K562 (cell line): Measurements from ENCODE around the gene RGPD8. TPM values are rescaled to one million over a fixed set of nuclear protein-coding genes. Genes with fewer than 3 reads are reported as not detected.

ENCODE experiments used
- BACH1 ChIP-seq: fragments of 200-800 bp; sonication (Bioruptor generic); IDR thresholded peaks from 2 replicates; pipeline ENCODE4 v1.6.1; 2016; ENCODE audit warnings: missing genetic modification characterization, missing compliant biosample characterization
- CHCHD3 ChIP-seq: fragments of 250-450 bp; sonication (Bioruptor Pico); IDR thresholded peaks from 2 replicates; pipeline ENCODE4 v2.1.2; 2022; ENCODE audit warnings: mild to moderate bottlenecking
- GATAD2B ChIP-seq: fragments of 450-650 bp; IDR thresholded peaks from 2 replicates; pipeline ENCODE4 v1.6.1; 2017; ENCODE audit warnings: mild to moderate bottlenecking, borderline replicate concordance
- GTF2F1 ChIP-seq: IDR thresholded peaks from 2 replicates; pipeline ENCODE4 v1.6.1; 2011; ENCODE audit warnings: low read depth, low read length, improper control_type of control experiment
- HDAC2 ChIP-seq: fragments of 450-650 bp; IDR thresholded peaks from 2 replicates; pipeline ENCODE4 v1.6.1; 2016; ENCODE audit warnings: mild to moderate bottlenecking
- HNRNPK ChIP-seq: fragments of 200-400 bp; formaldehyde crosslinking; IDR thresholded peaks from one replicate; pipeline ENCODE4 v1.6.1; 2018; ENCODE audit warnings: mild to moderate bottlenecking, low read depth, low read length; ENCODE audit not compliant: poor library complexity, severe bottlenecking
- MTA2 ChIP-seq: fragments of 450-650 bp; IDR thresholded peaks from 2 replicates; pipeline ENCODE4 v1.6.1; 2016; ENCODE audit warnings: low read depth
- OTX1 ChIP-seq: fragments of 450-650 bp; formaldehyde crosslinking; IDR thresholded peaks from 2 replicates; pipeline ENCODE4 v1.4.0; 2022; ENCODE audit warnings: mild to moderate bottlenecking
- RAD51 ChIP-seq: fragments of 450-650 bp; IDR thresholded peaks from 2 replicates; pipeline ENCODE4 v1.7.1; 2016; ENCODE audit warnings: low read depth, mild to moderate bottlenecking, borderline replicate concordance
- RB1 ChIP-seq: fragments of 450-650 bp; IDR thresholded peaks from 2 replicates; pipeline ENCODE4 v1.6.1; 2017; ENCODE audit warnings: low read depth, mild to moderate bottlenecking
- SMARCB1 ChIP-seq: IDR thresholded peaks from 2 replicates; pipeline ENCODE4 v1.6.1; 2011; ENCODE audit warnings: improper control_type of control experiment, low read depth; ENCODE audit not compliant: insufficient read length
- SMARCC2 ChIP-seq: fragments of 450-650 bp; IDR thresholded peaks from 2 replicates; pipeline ENCODE4 v1.6.1; 2017; ENCODE audit warnings: antibody characterized with exemption, moderate library complexity, mild to moderate bottlenecking, low read depth
- SP2 ChIP-seq: IDR thresholded peaks from 2 replicates; pipeline ENCODE4 v1.6.1; 2011; ENCODE audit warnings: mild to moderate bottlenecking, low read depth, low read length, moderate library complexity; ENCODE audit not compliant: poor library complexity, severe bottlenecking; ENCODE audit errors: extremely low read depth
- TBL1XR1 ChIP-seq, 2 experiments: IDR thresholded peaks; 2 replicates each; pipeline ENCODE4 v1.6.1; 2012; ENCODE audit warnings: improper control_type of control experiment in 2 of 2, low read length in 2 of 2, mild to moderate bottlenecking in 1 of 2
- TRIM24 ChIP-seq, 2 experiments: fragments of 450-650 bp; IDR thresholded peaks; 2 replicates each; pipeline ENCODE4 v1.6.1; 2016
- ZBTB7A ChIP-seq: IDR thresholded peaks from 2 replicates; pipeline ENCODE4 v1.6.1; 2011; ENCODE audit warnings: low read depth, mild to moderate bottlenecking, low read length, moderate library complexity, borderline replicate concordance; ENCODE audit not compliant: control insufficient read depth
- ZNF146 ChIP-seq: IDR thresholded peaks from one replicate; pipeline ENCODE4 v1.6.1; 2018; ENCODE audit warnings: missing compliant biosample characterization; ENCODE audit not compliant: unreplicated experiment
- ZNF174 ChIP-seq: fragments of 250-450 bp; sonication (Bioruptor Pico); IDR thresholded peaks from 2 replicates; pipeline ENCODE4 v1.4.0; 2020; ENCODE audit warnings: mild to moderate bottlenecking
- ZNF197 ChIP-seq: fragments of 200-800 bp; sonication (Bioruptor generic); IDR thresholded peaks from 2 replicates; pipeline ENCODE4 v1.6.1; 2016; ENCODE audit warnings: low read depth, missing genetic modification characterization, missing compliant biosample characterization
- ZNF561 ChIP-seq: fragments of 450-650 bp; formaldehyde crosslinking; conservative IDR thresholded peaks from 2 replicates; pipeline ENCODE4 v1.4.0; 2020; ENCODE audit warnings: mild to moderate bottlenecking, moderate library complexity
- polyA plus RNA-seq, 8 experiments: library from polyadenylated mRNA; depleted of rRNA in 4 of 8; stranded (reverse) in 5 of 8; unstranded in 3 of 8; fragments of >200 nt; fragmentation: Nextera tagmentation in 2 of 8; fragmentation: Illumina TruSeq in 1 of 8; extraction: Ambion mirVana in 2 of 8; extraction: Trizol in 1 of 8; gene quantifications; 2 replicates each; pipeline versions ENCODE4 v1.2.1 to v1.2.3, GENCODE V29; 2011 to 2014; ENCODE audit warnings: inconsistent platforms in 1 of 8, missing spikeins in 1 of 8
- total RNA-seq, 7 experiments: library from RNA; depleted of rRNA in 6 of 7; stranded (reverse); fragments of >200 nt in 6 of 7; fragmentation: Illumina TruSeq in 2 of 7; extraction: Trizol in 2 of 7; gene quantifications; 2 replicates each; pipeline versions ENCODE4 v1.2.1 to v1.2.3, GENCODE V29; 2011 to 2021; ENCODE audit warnings: low replicate concordance in 1 of 7
- TF ChIP-seq, protein P1 (sequence below), 2 experiments: fragments of 450-650 bp in 1 of 2; sonication (generic) in 1 of 2; formaldehyde crosslinking in 1 of 2; IDR thresholded peaks; 2 replicates each; pipeline versions ENCODE4 v1.7.1 to v1.9.0; 2016 to 2022; ENCODE audit warnings: inconsistent platforms in 1 of 2, mild to moderate bottlenecking in 1 of 2, missing genetic modification reagents in 1 of 2

Gene RGPD8
- total and polyA plus RNA-seq, 9 of the 15 experiments (the other 6 are each of a cell fraction or from before 2014, with no cell fraction given), result 0.03 to 0.47 (median 0.12) TPM; not detected in 1

DNA sequence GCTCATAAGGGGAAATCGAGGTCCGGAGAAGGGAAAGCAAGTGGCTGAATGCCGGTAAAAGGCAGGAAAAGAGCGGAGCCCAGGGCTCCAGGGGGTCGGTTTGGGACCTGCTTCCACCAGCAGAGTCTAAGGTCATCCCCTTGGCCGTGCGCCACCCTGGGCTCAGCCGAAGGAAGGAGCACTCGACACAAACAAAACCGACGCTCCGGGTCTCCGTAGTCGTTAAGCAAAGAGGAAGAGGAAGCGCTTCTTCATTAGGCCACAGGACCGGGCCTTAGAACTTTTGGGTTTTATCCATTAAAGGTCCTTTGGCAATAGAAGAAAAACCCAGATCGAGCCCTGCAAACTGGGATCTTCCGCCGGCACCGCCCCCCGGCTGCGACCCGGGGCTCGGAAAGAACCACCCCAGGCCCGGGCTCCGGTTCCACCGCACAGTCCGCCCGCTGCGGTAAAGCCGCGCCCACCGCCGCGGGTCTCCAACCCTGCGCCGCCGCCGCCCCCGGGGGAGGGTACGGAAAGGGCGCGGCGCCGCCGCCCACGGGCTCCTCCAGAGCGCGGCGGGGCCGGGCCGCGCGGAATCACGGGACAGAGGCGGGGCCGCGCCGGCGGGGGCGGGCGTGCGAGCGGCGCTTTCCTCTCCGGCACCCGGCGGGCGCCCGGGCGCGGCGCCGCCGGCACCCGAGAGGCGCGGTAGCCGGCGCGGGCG, 48.2 kb upstream of the RGPD8 start, which contains the start of gene TTL (continued):
- TF ChIP-seq TRIM24 (IDR thresholded peaks at IDR 0.05) (no peak), HNRNPK (no peak), SMARCC2 (0 out of 2 replicates have a peak, but pooled peaks have one; percentile 15), HDAC2 (0 out of 2 replicates have a peak, but pooled peaks have one; percentile 4), CHCHD3 (CRISPR knock-in tag) (no peak), SP2 (no peak), BACH1 (tag) (no peak), TBL1XR1 (IDR thresholded peaks at IDR 0.05; ENCODE audit: low read length in 2 of 2) (0 out of 4 replicates have a peak, but pooled peaks of 1 of the 2 experiments have one; percentile 9), RAD51 (no peak), OTX1 (CRISPR knock-in tag) (no peak), SMARCB1 (no peak), ZNF146 (CRISPR knock-in tag) (no peak), MTA2 (no peak), ZNF561 (CRISPR knock-in tag) (no peak), ZNF197 (CRISPR knock-in tag) (0 out of 2 replicates have a peak, but pooled peaks have one; percentile 18), RB1 (peak; percentile 80), GATAD2B (peak; percentile 79), GTF2F1 (no peak), ZNF174 (CRISPR knock-in tag) (no peak), ZBTB7A (peak; percentile 98)
- TF ChIP-seq, protein P1, sequence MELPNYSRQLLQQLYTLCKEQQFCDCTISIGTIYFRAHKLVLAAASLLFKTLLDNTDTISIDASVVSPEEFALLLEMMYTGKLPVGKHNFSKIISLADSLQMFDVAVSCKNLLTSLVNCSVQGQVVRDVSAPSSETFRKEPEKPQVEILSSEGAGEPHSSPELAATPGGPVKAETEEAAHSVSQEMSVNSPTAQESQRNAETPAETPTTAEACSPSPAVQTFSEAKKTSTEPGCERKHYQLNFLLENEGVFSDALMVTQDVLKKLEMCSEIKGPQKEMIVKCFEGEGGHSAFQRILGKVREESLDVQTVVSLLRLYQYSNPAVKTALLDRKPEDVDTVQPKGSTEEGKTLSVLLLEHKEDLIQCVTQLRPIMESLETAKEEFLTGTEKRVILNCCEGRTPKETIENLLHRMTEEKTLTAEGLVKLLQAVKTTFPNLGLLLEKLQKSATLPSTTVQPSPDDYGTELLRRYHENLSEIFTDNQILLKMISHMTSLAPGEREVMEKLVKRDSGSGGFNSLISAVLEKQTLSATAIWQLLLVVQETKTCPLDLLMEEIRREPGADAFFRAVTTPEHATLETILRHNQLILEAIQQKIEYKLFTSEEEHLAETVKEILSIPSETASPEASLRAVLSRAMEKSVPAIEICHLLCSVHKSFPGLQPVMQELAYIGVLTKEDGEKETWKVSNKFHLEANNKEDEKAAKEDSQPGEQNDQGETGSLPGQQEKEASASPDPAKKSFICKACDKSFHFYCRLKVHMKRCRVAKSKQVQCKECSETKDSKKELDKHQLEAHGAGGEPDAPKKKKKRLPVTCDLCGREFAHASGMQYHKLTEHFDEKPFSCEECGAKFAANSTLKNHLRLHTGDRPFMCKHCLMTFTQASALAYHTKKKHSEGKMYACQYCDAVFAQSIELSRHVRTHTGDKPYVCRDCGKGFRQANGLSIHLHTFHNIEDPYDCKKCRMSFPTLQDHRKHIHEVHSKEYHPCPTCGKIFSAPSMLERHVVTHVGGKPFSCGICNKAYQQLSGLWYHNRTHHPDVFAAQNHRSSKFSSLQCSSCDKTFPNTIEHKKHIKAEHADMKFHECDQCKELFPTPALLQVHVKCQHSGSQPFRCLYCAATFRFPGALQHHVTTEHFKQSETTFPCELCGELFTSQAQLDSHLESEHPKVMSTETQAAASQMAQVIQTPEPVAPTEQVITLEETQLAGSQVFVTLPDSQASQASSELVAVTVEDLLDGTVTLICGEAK (IDR thresholded peaks at IDR 0.05), result 0 out of 2 replicates have a peak, but pooled peaks have one; percentile 36
- TF ChIP-seq, protein P1 (CRISPR knock-in tag; IDR thresholded peaks at IDR 0.05), result no peak
